GM12873 (cell line): ENCODE measurements around the gene TOMM34.

Experiments
- CTCF ChIP-seq: IDR thresholded peaks from 2 replicates; pipeline ENCODE4 v1.5.1; 2012; ENCODE audit warnings: low read depth, mild to moderate bottlenecking, moderate library complexity, low read length, control low read depth; ENCODE audit not compliant: insufficient read depth; ENCODE audit errors: missing control alignments

Gene TOMM34

GRCh38 chr20:44969300-44969894, 9.2 kb upstream of the TOMM34 start:
- TF ChIP-seq CTCF: no peak

- no peak for TF ChIP-seq CTCF
Observed at GRCh38 chr20:44967207-44967807, 7.1 kb upstream of the TOMM34 start.

- peak; percentile 65 for TF ChIP-seq CTCF
Observed at GRCh38 chr20:44966030-44966961, 6.1 kb upstream of the TOMM34 start, which contains the start of gene STK4. Gene STK4, plus strand, starts transcription at chr20:44966512. Its CDS starts 57 bp downstream, at chr20:44966569.

GRCh38 chr20:44965651-44966029, 5.4 kb upstream of the TOMM34 start:
- TF ChIP-seq CTCF: no peak

- no peak for TF ChIP-seq CTCF
Observed at GRCh38 chr20:44963325-44964215, 3.4 kb upstream of the TOMM34 start.

GRCh38 chr20:44962483-44962882, 2.3 kb upstream of the TOMM34 start:
- TF ChIP-seq CTCF: no peak
